ENCODE data around the gene DPY19L3.

DNA sequence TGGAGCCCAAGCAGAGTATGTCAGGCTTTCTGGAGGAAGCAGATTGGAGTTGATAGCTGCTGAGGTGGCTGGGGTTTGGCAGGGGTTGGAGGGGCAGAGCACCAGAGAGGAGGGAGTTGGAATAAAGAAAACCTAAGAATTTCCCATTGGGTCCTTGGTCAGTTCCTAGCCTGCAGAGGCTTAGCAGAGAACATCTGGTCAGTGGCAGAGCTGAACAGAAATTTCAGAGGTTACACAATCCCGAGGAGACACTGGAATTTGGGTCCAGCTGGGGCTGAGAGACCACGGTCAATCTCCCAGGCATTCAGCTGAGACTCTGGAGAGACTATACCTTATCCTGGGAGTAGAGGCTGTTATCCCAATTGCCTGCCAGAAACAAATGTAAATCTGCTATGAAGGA, 84.4 kb downstream of the DPY19L3 start:
- no peak for TF ChIP-seq POLR2AphosphoS5 (IDR thresholded peaks at IDR 0.05; ENCODE audit: borderline replicate concordance, low read depth, low read length)
- TF ChIP-seq EZH2 (IDR thresholded peaks at IDR 0.05): no peak
- no peak for TF ChIP-seq FOXP2 (optimal IDR thresholded peaks at IDR 0.05; ENCODE audit: control extremely low read depth, extremely low read length, insufficient read depth)

All from SK-N-MC (cell line).